Suprapubic skin (tissue), 4 donors: ENCODE results near the gene SDHAF3. TPM values are rescaled to one million over a fixed set of nuclear protein-coding genes. Genes with fewer than 3 reads are reported as not detected.
"Not testable (repeated sequence)": the region's sequence is repeated elsewhere in the genome, so short reads cannot be mapped to it uniquely, and the experiment has no call there.

Source experiments
- DNase-seq, 2 donors: peaks; one replicate each; pipeline ENCODE4 v3.0.0-alpha.2; 2019; ENCODE audit warnings: low spot score in 2 of 2
- H3K27ac ChIP-seq: fragments of 200-600 bp; sonication (generic); one replicate; pipeline ENCODE4 v1.5.1; 2019
- H3K27me3 ChIP-seq: fragments of 200-600 bp; sonication (generic); one replicate; pipeline ENCODE4 v1.5.1; 2019
- H3K36me3 ChIP-seq: fragments of 200-600 bp; sonication (generic); one replicate; pipeline ENCODE4 v1.5.1; 2019
- H3K4me1 ChIP-seq: fragments of 200-600 bp; sonication (generic); one replicate; pipeline ENCODE4 v1.5.1; 2019
- H3K4me3 ChIP-seq: fragments of 200-600 bp; sonication (generic); one replicate; pipeline ENCODE4 v1.5.1; 2019; ENCODE audit warnings: mild to moderate bottlenecking
- H3K9me3 ChIP-seq: fragments of 200-600 bp; sonication (generic); one replicate; pipeline ENCODE4 v1.5.1; 2019
- EP300 ChIP-seq: sonication (generic); formaldehyde crosslinking; IDR thresholded peaks from one replicate; pipeline ENCODE4 v1.6.1; 2017; ENCODE audit warnings: antibody characterized with exemption
- POLR2A ChIP-seq, 2 donors: fragments of 450-650 bp; IDR thresholded peaks; one replicate each; pipeline ENCODE4 v1.6.1; 2017; ENCODE audit warnings: antibody characterized with exemption in 2 of 2, mild to moderate bottlenecking in 2 of 2, moderate library complexity in 2 of 2
- POLR2AphosphoS5 ChIP-seq, 3 donors: sonication (generic); formaldehyde crosslinking; IDR thresholded peaks; one replicate each; pipeline ENCODE4 v1.6.1; 2017; ENCODE audit warnings: antibody characterized with exemption in 3 of 3
- WGBS: methylation state at CpG from one replicate; pipeline ENCODE4 v1.1.5; 2018; 5-methylcytosine and 5-hydroxymethylcytosine counted together
- total RNA-seq, 4 donors: library from RNA; depleted of rRNA; stranded (reverse); fragments of >200 nt; gene quantifications; one replicate each; pipeline ENCODE4 v1.1.0, GENCODE V29; 2016
- TF ChIP-seq, protein P1 (sequence below), 2 donors: fragments of 200-600 bp in 1 of 2; fragments of 450-650 bp in 1 of 2; sonication (generic) in 1 of 2; IDR thresholded peaks; one replicate each; pipeline ENCODE4 v1.5.1; 2016 to 2019; ENCODE audit warnings: antibody characterized with exemption in 2 of 2, mild to moderate bottlenecking in 1 of 2, moderate library complexity in 1 of 2

SDHAF3 gene
- total RNA-seq, 4 donors from 2014 or later: 8.9 to 12.1 (median 10.1) TPM

- 99% methylated on average over 2 of the region's 2 CpGs for WGBS
- peaks cover 6% of the 10 kb centered on the region for H3K36me3 ChIP-seq
- H3K4me3 ChIP-seq: no peak overlapping the region
- no peaks in the 10 kb centered on the region for H3K9me3 ChIP-seq
- H3K27me3 ChIP-seq: no peaks in the 10 kb centered on the region
- no peak for TF ChIP-seq EP300
- no peaks in the 10 kb centered on the region for H3K4me1 ChIP-seq
- no peak overlapping the region for H3K27ac ChIP-seq
- no peak for DNase-seq
These were observed 38.5 kb downstream of the SDHAF3 start for GRCh38 chr7:97155897-97156418.

- H3K36me3 ChIP-seq, H3K27ac ChIP-seq, H3K9me3 ChIP-seq, DNase-seq, H3K4me1 ChIP-seq, H3K27me3 ChIP-seq, H3K4me3 ChIP-seq: not testable (repeated sequence)
- 94% methylated on average over 13 of the region's 26 CpGs for WGBS
These were observed 42.5 kb downstream of the SDHAF3 start for GRCh38 chr7:97159984-97160383.

- WGBS: 90% methylated on average over 1 of the region's 1 CpG
- H3K27me3 ChIP-seq, H3K4me3 ChIP-seq, DNase-seq, H3K36me3 ChIP-seq, H3K9me3 ChIP-seq, H3K4me1 ChIP-seq, H3K27ac ChIP-seq: not testable (repeated sequence)
These were observed 44.1 kb downstream of the SDHAF3 start for GRCh38 chr7:97161609-97162008.

DNA sequence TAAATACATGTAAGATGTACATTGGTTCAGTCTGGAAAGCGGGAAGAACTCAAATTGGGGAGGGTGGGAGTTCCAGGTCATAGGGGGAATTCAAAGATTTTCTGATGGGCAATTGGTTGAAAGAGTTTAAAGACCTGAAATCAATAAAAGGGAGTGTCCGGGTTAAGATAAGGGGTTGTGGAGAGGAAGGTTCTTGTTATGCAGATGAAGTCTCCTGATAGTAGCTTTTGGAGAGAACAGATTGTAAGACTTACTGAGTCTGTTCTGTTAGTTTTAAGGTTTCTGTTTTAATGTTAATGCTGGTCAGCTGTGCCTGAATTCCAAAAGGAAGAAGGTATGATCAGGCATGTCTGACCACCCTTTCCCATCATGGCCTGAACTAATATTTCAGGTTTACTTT, 48.8 kb downstream of the SDHAF3 start:
- DNase-seq: no peak
- Histone ChIP-seq H3K4me3 (no peak overlapping the region), H3K27ac (no peak overlapping the region), H3K27me3 (no peaks in the 10 kb centered on the region), H3K4me1 (no peaks in the 10 kb centered on the region), H3K9me3 (no peaks in the 10 kb centered on the region), H3K36me3 (no peaks in the 10 kb centered on the region)
- no peak for TF ChIP-seq POLR2A (IDR thresholded peaks at IDR 0.05)
- no peak for TF ChIP-seq EP300
- TF ChIP-seq, protein P1, sequence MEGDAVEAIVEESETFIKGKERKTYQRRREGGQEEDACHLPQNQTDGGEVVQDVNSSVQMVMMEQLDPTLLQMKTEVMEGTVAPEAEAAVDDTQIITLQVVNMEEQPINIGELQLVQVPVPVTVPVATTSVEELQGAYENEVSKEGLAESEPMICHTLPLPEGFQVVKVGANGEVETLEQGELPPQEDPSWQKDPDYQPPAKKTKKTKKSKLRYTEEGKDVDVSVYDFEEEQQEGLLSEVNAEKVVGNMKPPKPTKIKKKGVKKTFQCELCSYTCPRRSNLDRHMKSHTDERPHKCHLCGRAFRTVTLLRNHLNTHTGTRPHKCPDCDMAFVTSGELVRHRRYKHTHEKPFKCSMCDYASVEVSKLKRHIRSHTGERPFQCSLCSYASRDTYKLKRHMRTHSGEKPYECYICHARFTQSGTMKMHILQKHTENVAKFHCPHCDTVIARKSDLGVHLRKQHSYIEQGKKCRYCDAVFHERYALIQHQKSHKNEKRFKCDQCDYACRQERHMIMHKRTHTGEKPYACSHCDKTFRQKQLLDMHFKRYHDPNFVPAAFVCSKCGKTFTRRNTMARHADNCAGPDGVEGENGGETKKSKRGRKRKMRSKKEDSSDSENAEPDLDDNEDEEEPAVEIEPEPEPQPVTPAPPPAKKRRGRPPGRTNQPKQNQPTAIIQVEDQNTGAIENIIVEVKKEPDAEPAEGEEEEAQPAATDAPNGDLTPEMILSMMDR (IDR thresholded peaks at IDR 0.05): no peak
- TF ChIP-seq POLR2AphosphoS5 (IDR thresholded peaks at IDR 0.05): no peak
- WGBS: 92% methylated on average over 2 of the region's 2 CpGs

DNA sequence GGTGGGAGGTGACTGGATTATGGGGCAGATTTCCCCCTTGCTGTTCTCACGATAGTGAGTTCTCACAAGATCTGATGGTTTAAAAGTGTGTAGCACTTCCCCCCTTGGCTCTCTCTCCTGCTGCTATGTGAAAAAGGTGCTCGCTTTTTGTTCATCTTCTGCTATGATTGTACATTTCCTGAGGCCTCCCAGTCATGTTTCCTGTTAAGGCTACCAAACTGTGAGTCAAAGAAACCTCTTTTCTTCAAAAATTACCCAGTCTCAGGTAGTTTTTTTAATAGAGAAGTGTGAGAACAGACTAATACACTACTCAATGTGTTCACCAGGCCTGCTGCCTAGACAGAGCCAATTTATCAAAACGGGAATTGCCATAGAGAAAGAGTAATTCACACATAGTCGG, 49.7 kb downstream of the SDHAF3 start:
- no peaks in the 10 kb centered on the region for H3K4me1 ChIP-seq
- H3K27ac ChIP-seq: no peak overlapping the region
- H3K9me3 ChIP-seq: no peaks in the 10 kb centered on the region
- 88% methylated on average over 4 of the region's 4 CpGs for WGBS
- TF ChIP-seq POLR2AphosphoS5 (IDR thresholded peaks at IDR 0.05) (no peak), EP300 (no peak), POLR2A (IDR thresholded peaks at IDR 0.05) (no peak)
- TF ChIP-seq, protein P1 (IDR thresholded peaks at IDR 0.05): no peak
- no peaks in the 10 kb centered on the region for H3K27me3 ChIP-seq
- H3K4me3 ChIP-seq: no peak overlapping the region
- DNase-seq: no peak
- no peaks in the 10 kb centered on the region for H3K36me3 ChIP-seq

DNA sequence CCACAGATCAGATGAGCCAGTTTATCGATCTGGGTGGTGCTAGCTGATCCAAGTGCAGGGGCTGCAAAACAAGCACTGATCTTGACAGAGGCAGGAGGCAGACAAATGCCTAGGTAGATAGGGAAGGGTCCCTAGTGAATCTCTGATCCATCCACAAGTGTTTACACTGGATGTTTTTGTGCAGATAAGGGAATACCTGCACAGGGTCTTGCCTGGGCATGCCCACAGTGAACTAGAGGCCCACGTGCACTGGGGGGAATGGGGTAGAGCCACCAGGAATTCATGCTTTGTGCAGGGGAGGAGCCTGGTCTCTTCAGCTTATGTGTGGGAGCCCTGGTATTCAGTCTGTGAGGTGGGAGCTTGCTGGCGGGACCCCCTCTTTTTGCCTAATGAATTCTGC, 50.3 kb downstream of the SDHAF3 start:
- H3K4me3 ChIP-seq: no peak overlapping the region
- H3K27ac ChIP-seq: no peak overlapping the region
- H3K36me3 ChIP-seq: no peaks in the 10 kb centered on the region
- TF ChIP-seq POLR2AphosphoS5 (IDR thresholded peaks at IDR 0.05): no peak
- TF ChIP-seq POLR2A (IDR thresholded peaks at IDR 0.05): no peak
- TF ChIP-seq, protein P1 (IDR thresholded peaks at IDR 0.05): no peak
- TF ChIP-seq EP300: no peak
- H3K4me1 ChIP-seq: no peaks in the 10 kb centered on the region
- no peaks in the 10 kb centered on the region for H3K9me3 ChIP-seq
- no peak for DNase-seq
- WGBS: 88% methylated on average over 3 of the region's 3 CpGs
- no peaks in the 10 kb centered on the region for H3K27me3 ChIP-seq

DNA sequence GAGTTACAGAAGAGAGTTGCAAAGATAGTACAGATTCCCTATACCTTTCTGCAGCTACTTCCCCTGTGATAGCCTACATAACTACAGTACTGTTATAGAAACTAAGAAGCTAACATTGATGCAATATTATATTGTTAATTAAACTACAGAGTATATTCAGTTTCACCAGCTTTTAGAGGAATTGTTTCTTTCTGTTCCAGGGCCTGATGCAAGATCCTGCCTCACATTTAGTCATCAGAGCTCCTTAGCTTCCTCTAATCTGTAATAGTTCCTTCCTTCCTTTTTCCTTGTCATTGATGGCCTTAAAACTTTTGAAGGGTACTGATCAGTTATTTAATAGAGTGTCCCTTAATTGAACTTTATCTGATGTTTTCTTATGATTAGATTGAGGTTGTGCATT, 56.8 kb downstream of the SDHAF3 start:
- TF ChIP-seq POLR2AphosphoS5 (IDR thresholded peaks at IDR 0.05) (no peak), EP300 (no peak), POLR2A (IDR thresholded peaks at IDR 0.05) (no peak)
- TF ChIP-seq, protein P1 (IDR thresholded peaks at IDR 0.05): no peak
- no peaks in the 10 kb centered on the region for H3K36me3 ChIP-seq
- no peaks in the 10 kb centered on the region for H3K9me3 ChIP-seq
- no peak overlapping the region for H3K4me3 ChIP-seq
- H3K27me3 ChIP-seq: no peaks in the 10 kb centered on the region
- DNase-seq: no peak
- H3K4me1 ChIP-seq: no peaks in the 10 kb centered on the region
- H3K27ac ChIP-seq: no peak overlapping the region
